Neural crest cell (in vitro differentiated cells): ENCODE results near the gene TCF7L1. TPM values are rescaled to one million over a fixed set of nuclear protein-coding genes. Genes with fewer than 3 reads are reported as not detected.

Experiments used
- DNase-seq: peaks from one replicate; pipeline ENCODE4 v3.0.0; 2021; ENCODE audit warnings: low read depth, mixed read lengths, low spot score
- H3K27ac Mint-ChIP-seq: one replicate; pipeline ENCODE4 v1.8.0; 2021; ENCODE audit warnings: mild to moderate bottlenecking, mixed read lengths; ENCODE audit not compliant: unreplicated experiment
- H3K27me3 Mint-ChIP-seq: 2 replicates; pipeline ENCODE4 v1.8.0; 2021; ENCODE audit warnings: low read depth, mild to moderate bottlenecking, mixed read lengths
- H3K36me3 Mint-ChIP-seq: 2 replicates; pipeline ENCODE4 v1.8.0; 2021; ENCODE audit warnings: low read depth, mild to moderate bottlenecking, mixed read lengths
- H3K4me1 Mint-ChIP-seq: 2 replicates; pipeline ENCODE4 v1.8.0; 2021; ENCODE audit warnings: mixed read lengths
- H3K4me3 Mint-ChIP-seq: one replicate; pipeline ENCODE4 v1.8.0; 2021; ENCODE audit warnings: mild to moderate bottlenecking, mixed read lengths
- H3K9me3 Mint-ChIP-seq: 2 replicates; pipeline ENCODE4 v1.8.0; 2021; ENCODE audit warnings: mixed read lengths
- total RNA-seq: library from RNA; stranded (reverse); gene quantifications from 2 replicates; pipeline ENCODE4 v1.2.1, GENCODE V29; 2021
- TF ChIP-seq, protein P1 (sequence below): fragments of 200-600 bp; sonication (generic); conservative IDR thresholded peaks from 2 replicates; pipeline ENCODE4 v1.5.0; 2021; ENCODE audit warnings: antibody characterized with exemption, mild to moderate bottlenecking

TCF7L1 gene
- total RNA-seq, 1 donor from 2014 or later = 40.3 TPM

DNA sequence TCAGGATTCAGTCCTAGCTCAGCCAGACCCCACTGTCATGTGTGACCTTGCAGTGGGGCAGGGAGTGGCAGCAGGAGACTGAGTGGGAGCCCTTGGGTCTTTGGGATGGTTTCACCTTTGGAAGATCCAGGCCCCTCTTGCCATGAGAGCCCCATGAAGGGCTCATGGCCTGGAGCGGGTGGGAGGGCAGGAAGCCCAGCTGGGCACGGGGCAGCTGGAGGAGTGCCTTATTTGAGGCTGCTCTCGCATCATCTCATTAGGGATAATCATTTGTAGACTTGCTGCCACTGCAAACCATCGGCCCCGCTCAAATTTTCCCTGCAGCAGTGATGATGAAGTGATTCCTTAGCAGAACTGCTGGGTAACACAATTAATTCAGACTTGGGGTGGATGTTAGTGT, 120.7 kb downstream of the TCF7L1 start:
- Mint-ChIP-seq H3K9me3 (no peaks in the 10 kb centered on the region), H3K4me1 (peaks cover 83% of the 10 kb centered on the region), H3K27ac (no peak overlapping the region), H3K36me3 (no peaks in the 10 kb centered on the region), H3K4me3 (no peak overlapping the region), H3K27me3 (peaks cover 4% of the 10 kb centered on the region)
- no peak for DNase-seq
- TF ChIP-seq, protein P1, sequence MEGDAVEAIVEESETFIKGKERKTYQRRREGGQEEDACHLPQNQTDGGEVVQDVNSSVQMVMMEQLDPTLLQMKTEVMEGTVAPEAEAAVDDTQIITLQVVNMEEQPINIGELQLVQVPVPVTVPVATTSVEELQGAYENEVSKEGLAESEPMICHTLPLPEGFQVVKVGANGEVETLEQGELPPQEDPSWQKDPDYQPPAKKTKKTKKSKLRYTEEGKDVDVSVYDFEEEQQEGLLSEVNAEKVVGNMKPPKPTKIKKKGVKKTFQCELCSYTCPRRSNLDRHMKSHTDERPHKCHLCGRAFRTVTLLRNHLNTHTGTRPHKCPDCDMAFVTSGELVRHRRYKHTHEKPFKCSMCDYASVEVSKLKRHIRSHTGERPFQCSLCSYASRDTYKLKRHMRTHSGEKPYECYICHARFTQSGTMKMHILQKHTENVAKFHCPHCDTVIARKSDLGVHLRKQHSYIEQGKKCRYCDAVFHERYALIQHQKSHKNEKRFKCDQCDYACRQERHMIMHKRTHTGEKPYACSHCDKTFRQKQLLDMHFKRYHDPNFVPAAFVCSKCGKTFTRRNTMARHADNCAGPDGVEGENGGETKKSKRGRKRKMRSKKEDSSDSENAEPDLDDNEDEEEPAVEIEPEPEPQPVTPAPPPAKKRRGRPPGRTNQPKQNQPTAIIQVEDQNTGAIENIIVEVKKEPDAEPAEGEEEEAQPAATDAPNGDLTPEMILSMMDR = no peak

DNA sequence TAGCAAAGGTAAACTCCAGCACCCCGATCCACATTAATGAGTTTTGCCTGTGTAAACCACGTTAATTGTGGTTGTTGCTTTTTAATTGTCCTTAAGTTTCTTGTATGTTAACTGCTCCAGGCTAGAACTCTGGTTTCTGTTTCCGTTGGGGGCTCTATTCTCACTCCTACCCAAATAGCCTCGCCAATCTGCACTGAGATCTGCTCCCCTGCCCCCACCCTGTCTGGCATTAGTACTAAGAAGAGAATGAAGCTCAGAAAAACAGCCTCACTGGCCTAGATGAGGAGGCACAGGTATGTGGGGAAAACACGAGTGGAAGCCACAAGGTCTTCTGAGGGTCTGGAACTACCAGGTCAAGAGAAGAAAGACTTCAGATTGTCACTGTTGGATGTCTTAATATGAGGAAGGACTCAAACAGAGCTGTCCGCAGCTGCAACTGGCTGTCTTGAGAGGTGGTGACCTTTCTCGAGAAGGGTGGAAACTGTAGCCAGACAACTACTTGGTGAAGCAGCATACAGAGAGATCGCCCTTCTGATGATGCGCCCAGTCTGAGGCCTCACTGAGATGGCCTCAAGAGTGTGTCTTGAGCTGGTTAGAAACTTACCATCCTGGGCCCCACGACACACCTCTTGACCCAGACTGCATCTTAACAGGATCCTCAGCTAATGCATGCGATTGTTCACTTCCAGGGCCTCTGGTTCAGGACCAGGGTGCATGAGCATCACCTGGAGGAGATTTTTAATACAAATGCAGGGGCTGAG, 121.5 kb downstream of the TCF7L1 start:
- TF ChIP-seq, protein P1 = no peak
- peak overlapping the region; percentile 89 for H3K4me3 Mint-ChIP-seq
- no peaks in the 10 kb centered on the region for H3K9me3 Mint-ChIP-seq
- peaks cover 4% of the 10 kb centered on the region for H3K27me3 Mint-ChIP-seq
- no peaks in the 10 kb centered on the region for H3K36me3 Mint-ChIP-seq
- DNase-seq = no peak
- H3K4me1 Mint-ChIP-seq = peaks cover 83% of the 10 kb centered on the region
- peak overlapping the region; percentile 14 for H3K27ac Mint-ChIP-seq

DNA sequence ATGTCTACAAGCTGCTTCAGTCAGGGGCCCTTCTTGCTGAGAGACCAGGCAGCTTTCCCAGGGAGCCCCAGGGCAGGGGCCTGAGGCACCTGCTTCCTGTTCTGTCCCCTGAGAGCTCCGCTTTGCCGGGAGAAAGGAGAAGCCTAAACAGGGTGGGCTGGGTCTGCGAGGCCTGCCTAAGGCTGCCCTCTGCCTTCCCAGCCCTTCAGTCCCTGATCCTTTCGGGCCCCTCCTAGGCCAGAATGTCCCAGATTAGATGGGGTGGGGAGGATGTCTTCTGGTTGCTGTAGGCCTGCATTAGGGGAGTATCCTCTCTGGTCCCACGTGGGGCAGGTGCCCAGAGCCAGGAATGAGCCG, 122.2 kb downstream of the TCF7L1 start:
- DNase-seq = no peak
- TF ChIP-seq, protein P1 = no peak
- no peaks in the 10 kb centered on the region for H3K9me3 Mint-ChIP-seq
- peak overlapping the region; percentile 99 for H3K27ac Mint-ChIP-seq
- peaks cover 4% of the 10 kb centered on the region for H3K27me3 Mint-ChIP-seq
- peak overlapping the region; percentile 89 for H3K4me3 Mint-ChIP-seq
- H3K4me1 Mint-ChIP-seq = peaks cover 87% of the 10 kb centered on the region
- no peaks in the 10 kb centered on the region for H3K36me3 Mint-ChIP-seq

DNA sequence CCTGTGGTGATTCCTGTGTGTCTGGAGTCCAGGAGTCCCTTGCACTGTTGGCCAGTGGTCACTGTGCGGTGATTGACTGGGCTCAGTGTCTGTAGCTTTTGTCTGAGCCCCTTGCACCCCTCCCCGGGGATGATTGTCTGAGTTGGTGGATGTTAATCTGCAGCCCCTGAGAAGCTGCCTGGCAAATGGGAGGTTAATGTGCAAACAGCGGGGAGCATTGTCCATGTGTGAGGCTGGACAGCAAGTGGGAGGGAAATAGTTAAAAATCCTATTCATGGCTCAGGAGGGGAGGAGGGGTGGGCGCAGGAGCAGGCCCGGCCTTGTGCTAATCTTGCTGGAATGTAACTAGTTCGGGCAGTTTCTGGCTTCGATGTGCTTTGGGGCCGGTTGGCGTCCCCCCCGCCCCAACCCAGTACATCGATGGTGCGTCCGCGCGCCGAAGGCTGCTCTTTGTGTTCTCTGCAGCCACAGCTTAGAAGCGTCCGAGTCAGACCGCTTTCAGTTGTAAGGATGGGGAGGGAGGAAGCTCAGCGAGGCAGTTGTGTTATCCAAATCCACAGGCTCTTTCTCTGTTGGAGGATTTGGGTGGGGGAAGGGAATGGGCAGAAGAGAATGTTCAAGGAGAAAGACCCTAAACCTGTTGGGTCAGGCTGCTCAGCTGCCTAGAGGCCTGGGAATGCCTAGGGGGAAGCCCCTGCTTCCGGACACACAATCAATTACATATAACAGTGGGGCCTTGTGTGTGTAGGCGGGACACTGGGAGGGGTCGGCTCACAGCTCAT, 122.8 kb downstream of the TCF7L1 start:
- Mint-ChIP-seq H3K4me1 (peaks cover 86% of the 10 kb centered on the region), H3K27ac (peak overlapping the region; percentile 99), H3K36me3 (no peaks in the 10 kb centered on the region), H3K4me3 (peak overlapping the region; percentile 89), H3K9me3 (no peaks in the 10 kb centered on the region), H3K27me3 (peaks cover 4% of the 10 kb centered on the region)
- DNase-seq = peak; percentile 63
- TF ChIP-seq, protein P1 = no peak

DNA sequence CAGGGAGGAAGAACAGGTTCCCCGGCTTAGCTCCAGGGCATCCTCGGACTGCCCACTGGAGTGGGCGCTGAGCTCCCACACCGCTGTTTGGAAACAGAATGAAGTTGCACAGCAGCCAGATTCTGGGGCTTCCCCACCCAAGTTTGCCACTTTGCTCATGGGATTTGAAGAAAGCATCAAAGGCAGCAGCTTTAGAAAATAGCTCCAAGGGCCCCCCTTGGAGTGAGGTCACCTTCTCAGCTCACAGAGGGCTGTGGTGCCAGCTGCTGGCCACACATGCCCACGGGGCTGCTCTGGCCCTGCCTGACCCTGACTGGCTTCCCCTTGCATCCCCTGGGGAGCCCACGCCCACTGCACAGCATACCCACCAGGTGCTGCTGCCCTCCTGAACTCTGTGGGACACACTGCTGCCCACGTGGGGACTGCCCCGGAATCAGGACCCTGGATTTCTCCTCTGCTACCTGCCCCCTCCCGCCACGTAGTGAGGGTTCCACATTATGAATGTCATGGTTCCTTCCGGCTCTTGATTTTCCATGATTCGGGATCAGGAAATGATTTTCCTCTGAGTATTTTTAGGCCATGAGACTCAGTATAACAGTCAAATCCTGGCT, 124.3 kb downstream of the TCF7L1 start:
- H3K27me3 Mint-ChIP-seq = peaks cover 4% of the 10 kb centered on the region
- peak overlapping the region; percentile 59 for H3K4me3 Mint-ChIP-seq
- H3K4me1 Mint-ChIP-seq = peaks cover 76% of the 10 kb centered on the region
- no peaks in the 10 kb centered on the region for H3K9me3 Mint-ChIP-seq
- DNase-seq = no peak
- TF ChIP-seq, protein P1 = no peak
- H3K27ac Mint-ChIP-seq = peak overlapping the region; percentile 94
- H3K36me3 Mint-ChIP-seq = no peaks in the 10 kb centered on the region
